KG1 (cell line): Measurements from ENCODE around the gene GALNT18.

Experiments used
- DNase-seq: peaks from one replicate; lab custom pipeline; 2025; lab: John Stamatoyannopoulos, UW

Gene GALNT18

DNA sequence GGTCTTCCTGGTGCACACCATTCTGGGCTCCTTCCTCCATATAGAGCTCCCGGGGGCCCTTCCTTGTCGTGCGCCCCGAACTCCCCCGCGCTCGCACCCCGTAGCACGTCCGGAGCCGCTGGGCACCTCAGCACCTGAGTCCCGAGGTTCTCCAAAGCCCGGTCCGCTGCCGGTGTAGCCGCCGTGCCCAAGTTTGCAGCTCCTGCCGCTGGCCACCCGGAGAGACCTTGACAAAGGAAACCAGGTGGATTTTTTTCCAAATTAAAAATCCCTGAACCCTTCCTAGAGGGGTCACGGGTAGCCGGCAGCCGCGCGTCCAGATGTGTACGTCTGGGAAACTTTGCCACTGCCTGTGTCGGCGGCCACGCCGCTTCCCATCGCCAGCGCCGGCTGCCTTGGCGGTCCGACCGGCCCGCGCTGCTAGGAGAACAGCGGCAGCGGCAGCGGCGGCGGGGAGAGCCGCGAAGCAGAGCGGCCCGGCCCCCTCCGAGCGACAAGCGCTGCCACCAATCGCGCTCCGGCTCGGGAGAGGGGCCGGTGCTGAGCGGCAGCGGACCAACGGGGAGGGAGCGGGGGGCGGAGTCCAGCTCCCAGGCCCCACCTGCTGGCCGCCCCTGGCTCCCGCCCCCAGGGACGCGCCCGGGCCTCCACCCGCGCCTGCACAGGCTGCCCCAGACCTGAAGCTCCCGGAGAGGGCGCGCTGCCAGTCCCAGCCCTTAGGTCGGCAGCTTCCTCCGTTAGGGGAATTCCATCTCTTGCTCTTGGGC lies at the start of gene GALNT18:
TSS of gene GALNT18 (minus strand) at position 433 of the 767 bp plus-strand sequence.
- peak; percentile 72 for DNase-seq

DNA sequence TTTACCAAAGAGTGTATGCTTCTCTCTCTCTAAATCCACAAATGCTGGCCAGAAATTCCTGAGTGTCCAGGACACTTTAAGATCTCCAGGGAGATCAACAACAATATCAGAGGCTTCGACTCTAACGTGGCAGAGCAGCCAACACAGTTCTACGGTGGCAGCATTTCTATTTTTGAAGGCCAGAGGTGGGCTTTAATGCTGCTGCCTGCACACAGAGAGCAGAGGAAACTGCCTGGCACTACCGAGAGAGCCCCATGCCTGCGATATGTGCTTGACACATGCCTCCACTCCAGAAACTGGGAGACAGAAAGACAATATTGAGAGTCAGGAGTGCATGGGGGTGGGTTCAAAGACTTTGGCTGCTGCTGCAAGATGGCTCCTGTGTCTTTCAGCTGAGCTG lies 48.8 kb upstream of the GALNT18 start:
- no peak for DNase-seq

DNA sequence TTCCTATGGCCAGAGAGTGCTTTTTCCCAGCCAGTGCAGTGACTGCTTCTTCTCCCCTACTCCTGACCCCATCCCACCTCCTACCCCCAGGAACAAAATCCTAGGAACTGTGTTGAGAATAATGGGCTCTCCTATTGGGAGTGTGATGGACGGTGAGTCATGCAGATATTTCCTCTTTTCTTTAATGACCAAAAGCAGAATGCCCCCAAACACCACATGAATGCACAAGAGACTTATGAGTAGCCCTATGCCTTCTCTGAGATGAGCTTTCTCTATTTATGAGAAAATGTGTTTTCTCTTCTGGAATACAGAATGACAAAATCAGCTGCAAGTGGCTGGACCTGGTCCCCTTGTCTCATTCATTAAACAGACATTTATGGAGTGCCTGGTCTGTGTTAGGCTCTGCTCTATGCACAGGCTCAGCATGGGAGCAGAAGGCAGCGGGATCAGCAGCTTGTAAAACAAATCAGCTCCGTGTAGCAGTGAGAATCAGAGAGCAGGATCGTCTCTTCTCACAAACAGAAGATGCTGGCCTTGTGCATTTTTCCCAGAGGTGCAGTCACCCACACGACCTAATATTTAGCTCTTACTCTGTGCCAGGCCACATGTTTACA lies 47.5 kb upstream of the GALNT18 start:
- DNase-seq: no peak

DNA sequence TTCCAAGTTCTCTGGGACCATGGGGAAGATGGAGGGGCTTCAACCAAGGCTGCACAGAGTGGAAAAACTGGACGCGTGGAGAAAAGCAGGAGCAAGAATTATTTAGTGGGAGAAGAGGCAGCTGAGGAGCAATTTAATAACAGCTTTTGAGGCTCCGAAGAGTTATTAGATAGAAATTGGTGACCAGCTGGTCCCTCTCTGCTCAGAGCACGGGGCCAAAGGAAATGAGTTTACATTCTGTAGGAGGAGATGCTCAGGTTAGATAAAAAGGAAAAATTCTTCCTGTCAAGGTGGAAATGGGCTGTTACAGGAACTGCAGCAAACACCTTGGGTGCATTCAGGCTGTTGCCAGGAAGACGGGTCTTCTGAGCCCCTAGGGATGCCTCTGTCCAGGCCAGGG lies 47.0 kb upstream of the GALNT18 start:
- no peak for DNase-seq

DNA sequence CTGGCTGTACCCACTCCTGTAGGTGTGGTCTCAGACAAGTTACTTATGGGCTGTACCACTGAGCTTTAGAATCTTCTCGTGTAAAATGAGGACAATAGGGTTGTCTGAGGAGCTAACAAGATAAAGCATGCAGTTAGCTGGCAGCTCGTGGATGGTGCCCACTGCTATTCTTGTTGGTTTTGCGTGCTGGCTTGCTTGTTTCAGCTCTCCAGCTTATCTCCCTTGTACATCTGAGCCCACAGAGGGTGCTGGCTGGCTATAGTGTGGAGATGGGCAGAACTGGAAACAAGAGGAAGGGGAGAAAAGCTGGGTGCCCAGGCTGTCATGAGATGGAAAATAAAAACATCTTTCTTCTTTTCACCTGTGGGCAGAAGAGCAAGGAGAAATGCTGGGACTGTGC lies 46.5 kb upstream of the GALNT18 start:
- DNase-seq: no peak

DNA sequence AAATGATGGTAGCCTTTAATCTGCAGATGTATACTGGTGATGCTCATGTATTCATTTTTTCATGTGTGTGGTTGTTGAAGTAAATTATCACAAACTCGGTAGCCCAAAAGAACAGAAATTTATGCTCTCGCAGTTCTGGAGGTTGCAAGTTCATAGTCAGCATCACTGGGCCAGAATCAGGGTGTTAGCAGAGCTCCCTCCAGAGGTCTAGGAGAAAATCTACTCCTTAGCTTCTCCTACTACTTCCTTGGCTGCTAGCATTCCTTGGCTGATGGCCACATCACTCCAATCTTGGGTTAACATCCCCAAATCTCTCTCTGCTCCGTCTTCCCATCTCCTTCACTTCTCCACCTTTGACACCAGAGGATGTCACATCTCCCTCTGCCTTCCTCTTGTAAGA lies 45.3 kb upstream of the GALNT18 start:
- no peak for DNase-seq

DNA sequence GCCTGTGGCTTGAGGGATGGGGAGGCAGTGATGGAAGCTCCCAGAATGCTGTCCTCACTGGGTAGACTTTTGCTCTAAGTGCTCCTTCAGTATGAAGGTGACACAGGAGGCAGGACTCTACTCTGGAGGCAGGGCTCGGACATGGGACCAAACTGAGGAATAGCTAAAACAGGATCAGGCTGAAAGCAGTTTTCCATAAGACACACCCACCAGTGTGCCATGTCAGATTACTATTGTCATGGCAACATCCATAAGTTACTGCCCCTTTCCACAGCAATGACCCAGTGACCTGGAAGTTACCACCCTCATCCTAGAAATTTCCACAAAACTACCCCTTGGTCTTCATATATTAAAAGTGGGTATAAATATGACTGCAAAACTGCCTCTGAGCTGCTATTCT lies 43.6 kb upstream of the GALNT18 start:
- no peak for DNase-seq

DNA sequence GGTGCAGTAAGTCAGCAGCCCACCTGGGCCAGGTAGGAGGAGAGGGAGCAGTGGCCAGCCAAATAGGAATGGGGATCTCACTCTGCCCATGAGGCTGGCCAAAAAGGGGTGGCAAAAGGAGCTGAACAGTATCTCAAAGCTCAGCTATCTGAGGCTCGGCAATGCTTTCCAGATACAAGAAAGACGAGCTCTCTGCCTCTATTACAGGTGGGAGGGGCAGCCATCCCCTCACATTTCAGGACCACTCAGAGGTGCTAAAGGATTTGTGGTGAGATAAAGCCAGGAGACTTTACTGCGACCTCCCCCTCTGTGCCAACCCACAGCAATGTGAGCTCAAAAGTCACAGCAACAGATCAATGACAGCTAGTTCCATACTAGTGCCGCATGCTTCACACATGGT lies 42.1 kb upstream of the GALNT18 start:
- no peak for DNase-seq

DNA sequence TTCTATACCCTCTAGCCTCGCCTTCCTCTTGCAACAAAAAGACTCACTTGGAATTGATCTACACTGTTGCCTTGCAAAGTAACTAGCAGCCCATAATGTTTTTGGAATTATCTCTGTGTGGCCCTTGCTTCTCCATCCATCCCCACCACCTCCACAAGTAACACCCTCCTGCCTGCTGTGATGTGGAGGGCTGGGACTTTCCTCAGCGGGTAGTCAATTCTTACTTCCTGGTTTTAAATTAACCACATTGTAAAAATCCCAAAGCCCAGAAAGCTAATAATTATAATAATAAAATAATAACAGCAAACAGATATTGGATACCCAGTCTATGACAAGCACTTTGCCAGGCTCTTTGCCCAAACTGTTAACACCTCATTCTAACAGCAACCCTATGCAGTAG lies 40.8 kb upstream of the GALNT18 start:
- DNase-seq: no peak

DNA sequence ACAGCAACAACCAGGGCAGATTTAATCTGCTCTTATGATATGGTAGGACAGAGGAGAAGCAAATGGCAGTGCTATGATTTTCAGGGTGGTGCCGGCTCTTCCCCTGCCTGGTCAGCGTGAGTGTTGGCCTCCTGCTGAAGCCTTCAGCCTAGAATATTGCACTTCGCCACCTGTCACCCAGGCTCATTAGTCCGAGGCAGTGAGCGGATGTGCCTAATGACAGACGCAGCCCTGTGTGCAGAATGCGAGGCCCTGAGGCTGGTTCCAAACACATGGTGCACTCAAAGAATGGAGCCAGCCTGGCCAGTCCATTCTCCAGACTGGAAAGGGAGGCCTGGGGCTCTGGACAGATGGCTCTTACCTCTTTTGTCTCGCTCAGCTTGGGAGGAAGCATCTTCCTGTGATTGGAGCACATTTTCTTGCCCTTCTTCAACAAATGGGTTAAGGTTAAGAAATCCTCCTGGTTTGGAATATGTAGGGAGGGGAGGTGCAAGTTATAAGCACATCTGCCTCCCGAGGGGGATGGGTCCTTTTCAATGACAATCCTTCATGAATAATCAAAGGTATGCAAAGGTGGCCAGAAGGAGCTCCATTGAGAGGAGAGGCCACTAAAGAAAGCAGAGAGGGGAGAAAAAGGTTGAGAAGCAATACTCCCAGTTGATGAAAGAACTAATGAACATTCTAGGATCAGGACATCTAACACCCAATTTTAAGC lies 39.7 kb upstream of the GALNT18 start:
- DNase-seq: no peak

DNA sequence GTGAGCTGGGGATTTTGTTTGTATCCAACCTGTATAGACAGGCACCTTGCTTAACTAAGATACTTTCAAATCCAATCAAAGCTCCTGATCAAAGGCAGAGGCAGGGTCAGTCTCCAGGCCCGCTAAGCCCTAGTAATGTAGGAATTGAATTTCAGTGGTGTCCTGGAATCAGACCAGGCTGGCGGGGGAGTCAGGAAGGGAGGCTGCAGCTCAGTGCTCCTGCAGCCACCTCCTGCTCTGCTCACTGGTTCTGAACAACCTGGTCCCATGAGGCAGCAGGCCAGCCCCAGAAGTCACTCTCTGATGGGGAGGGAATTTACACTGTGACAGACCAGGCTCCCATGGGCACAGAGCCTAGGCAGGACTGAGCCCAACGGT lies 38.5 kb upstream of the GALNT18 start:
- DNase-seq: no peak

- no peak for DNase-seq
Observed at GRCh38 chr11:11659567-11660362, 38.0 kb upstream of the GALNT18 start.

DNA sequence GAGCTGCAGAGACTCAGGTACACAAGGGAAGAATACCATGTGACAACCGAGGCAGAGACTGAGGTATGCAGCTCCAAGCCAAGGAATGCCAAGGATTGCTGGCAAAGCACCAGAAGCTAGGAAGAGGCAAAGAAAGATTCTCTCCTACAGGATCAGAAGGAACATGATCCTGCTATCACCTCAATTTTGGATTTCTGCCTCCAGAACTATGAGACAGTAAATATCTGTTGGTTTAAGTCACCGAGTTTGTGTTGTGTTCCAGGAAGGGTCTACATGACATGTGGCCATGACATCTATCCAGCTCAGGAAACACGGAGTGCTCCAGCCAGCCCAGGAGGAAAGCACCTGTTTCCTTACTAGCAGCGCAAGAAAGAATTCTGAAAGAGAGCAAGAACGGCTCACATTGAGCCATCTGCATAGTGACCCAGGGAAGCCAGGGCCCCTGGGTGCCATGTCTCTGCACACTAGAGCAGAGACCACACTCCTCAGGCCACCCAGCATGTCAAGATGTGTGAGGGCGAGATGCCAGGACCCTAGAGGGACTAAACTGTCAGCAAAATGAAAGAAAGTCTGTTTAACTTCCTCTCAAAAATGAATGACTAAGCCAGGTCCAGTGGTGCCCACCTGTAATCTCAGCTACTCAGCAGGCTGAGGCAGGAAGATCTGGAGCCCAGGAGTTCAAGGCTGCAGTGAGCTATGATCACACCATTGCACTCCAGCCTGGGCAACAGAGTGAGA lies 35.6 kb upstream of the GALNT18 start:
- DNase-seq: no peak

- DNase-seq: no peak
Observed at GRCh38 chr11:11641581-11641980, 19.8 kb upstream of the GALNT18 start.

DNA sequence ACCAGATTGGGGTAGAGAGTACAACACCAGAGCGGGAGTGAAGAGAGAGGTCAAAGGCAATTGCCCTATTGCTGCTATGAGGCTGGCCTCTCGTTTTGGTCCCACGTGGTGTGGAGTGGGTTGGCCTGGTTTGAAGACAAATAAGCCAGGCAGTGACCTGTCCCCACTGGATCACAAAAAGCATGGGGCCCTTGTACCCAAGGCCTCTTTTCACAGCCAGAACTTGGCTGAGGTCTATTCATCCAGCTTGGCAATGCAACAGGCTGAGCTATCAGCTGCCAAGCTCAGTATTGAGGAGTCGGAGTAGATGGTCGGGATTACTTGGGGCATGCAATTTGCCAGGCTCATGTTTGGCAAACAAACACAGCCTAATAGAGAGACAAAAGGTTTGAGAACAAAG lies 19.2 kb upstream of the GALNT18 start:
- no peak for DNase-seq

GRCh38 chr11:11640152-11640551 lies 18.3 kb upstream of the GALNT18 start:
- no peak for DNase-seq

DNA sequence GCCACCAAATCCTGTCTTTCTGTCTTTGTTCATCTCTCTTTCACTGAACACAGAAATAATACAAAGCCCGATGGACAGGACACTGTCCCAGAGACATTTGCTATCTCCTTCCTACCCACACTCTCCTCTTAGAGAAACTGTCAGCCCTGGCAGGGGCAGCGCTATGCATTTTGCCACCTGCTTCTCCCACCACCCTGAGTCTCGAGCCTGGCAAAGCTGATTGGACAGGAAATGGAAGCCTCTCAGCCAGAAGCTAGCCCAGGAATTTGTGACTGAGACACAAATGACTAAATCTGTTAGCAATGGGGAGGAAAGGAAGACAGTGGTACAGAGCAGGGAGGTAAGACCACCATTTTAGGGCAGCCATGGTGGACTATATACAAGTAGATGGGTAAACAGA lies 14.9 kb upstream of the GALNT18 start:
- no peak for DNase-seq

- DNase-seq: no peak
Observed at GRCh38 chr11:11635443-11635842, 13.6 kb upstream of the GALNT18 start.

DNA sequence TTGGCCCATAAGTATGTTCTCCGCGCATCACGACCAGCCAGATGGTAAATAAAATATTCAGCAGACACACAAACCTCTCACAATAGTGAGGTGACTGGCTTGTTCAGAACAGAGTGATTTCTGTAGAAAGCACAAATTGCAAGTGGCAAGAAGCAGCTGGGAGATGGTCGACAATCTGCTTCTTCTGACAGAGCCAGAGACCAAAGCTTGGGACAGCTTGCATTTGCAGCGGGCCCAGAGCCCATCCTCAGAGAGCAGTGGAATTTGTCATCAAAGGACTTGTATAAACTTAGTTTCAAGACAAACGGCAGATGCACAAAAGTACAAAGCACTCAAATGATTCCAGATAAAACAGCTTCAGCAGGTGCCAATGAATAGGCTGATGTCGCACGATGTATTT lies 7.6 kb upstream of the GALNT18 start:
- no peak for DNase-seq

DNA sequence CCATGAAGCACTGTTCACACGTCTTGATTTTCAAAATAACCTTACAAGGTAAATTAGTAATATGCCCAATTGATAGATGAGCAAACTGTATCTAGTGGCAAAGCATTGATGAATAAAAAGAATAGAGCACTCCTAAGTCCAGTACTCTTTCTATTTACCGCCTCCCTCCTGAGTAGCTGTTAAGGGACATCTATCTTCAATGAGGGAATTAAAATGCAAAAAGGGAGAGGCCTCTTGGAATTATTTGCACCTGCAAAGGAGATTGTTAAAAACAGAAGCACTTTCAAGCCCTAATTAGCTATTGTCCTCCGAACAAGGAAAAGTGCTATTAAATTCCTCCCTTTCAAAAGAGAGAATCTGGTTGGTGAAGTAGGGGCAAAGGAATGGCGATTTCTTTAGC lies 6.8 kb upstream of the GALNT18 start:
- no peak for DNase-seq

DNA sequence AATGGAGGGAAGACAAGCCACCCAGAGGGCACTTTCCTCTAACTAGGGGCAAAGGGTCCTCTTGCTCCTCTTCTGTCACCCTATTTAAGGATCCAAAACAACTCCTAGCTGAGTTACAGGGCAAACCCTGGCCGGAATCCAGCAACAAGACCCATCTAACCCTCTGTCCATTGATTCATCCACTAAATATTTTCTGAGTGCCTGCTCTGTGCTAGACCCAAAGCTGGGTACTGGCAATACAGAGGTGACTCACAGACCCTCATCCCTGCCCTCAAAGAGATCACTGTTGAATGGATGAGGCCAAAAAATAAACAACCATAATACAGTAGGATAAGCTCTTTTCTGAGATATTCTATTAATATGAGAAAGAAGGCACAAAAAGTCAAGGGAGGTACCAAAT lies 4.3 kb upstream of the GALNT18 start:
- no peak for DNase-seq

- DNase-seq: no peak
Observed at GRCh38 chr11:11624926-11625325, 3.1 kb upstream of the GALNT18 start.
